ENCODE measurements around the gene PARPBP. TPM values are rescaled to one million over a fixed set of nuclear protein-coding genes. Genes with fewer than 3 reads are reported as not detected.

PARPBP gene
- total RNA-seq, 1 experiment from 2014 or later = 23.5 TPM

- no peaks in the 10 kb centered on the region for H3K79me2 ChIP-seq (ENCODE audit: insufficient read depth, low read length)
- no peak overlapping the region for H3K4me2 ChIP-seq (ENCODE audit: low read length)
- H3K9ac ChIP-seq (ENCODE audit: low read length) = no peak overlapping the region
- DNase-seq (ENCODE audit: low read depth, low spot score) = peak; percentile 35
- H4K20me1 ChIP-seq (ENCODE audit: insufficient read depth) = no peaks in the 10 kb centered on the region
- ChIA-PET CTCF (no interaction called here), RAD21 (ENCODE audit: low non-redundant PET in 1 of 2, low total read pairs in 2 of 2, uncharacterized antibody in 2 of 2, unreplicated experiment in 2 of 2) (no interaction called here), POLR2A (interaction anchor here (1.0 kb wide), 1 partner anchor 11 kb away, joined by 3 read pairs; no protein-coding TSS in a partner anchor)
- H3K4me3 ChIP-seq (replicated peaks in 1 of 2; ENCODE audit: low read depth in 1 of 2, low read length in 2 of 2) = no peak overlapping the region
- H3K36me3 ChIP-seq (ENCODE audit: control insufficient read depth in 1 of 2, insufficient read depth in 2 of 2, low read length in 2 of 2) = no peaks in the 10 kb centered on the region
- no peaks in the 10 kb centered on the region for H3K9me2 ChIP-seq (ENCODE audit: insufficient read depth)
- no peaks in the 10 kb centered on the region for H3K9me3 ChIP-seq (ENCODE audit: control insufficient read depth in 1 of 2, insufficient read depth in 1 of 2, low read depth in 1 of 2, low read length in 2 of 2)
- no peaks in the 10 kb centered on the region for H3K27me3 ChIP-seq (ENCODE audit: insufficient read depth, low read length)
- intact Hi-C loops (cut with micrococcal nuclease) = no loop called here
- peaks cover 2 to 4% of the 10 kb centered on the region in 2 experiments; a peak in 1 of 4 replicates for H3K4me1 ChIP-seq (ENCODE audit: control insufficient read depth in 1 of 2, insufficient read depth in 2 of 2, low read length in 2 of 2)
- BruUV-seq (replicated peaks) = no TSS peak
- no peak overlapping the region for H3K27ac ChIP-seq (ENCODE audit: low read depth, low read length)
- no peak overlapping the region for H2AFZ ChIP-seq (ENCODE audit: low read depth, low read length, poor library complexity, severe bottlenecking)
- ATAC-seq = no peak
- no peak for TF ChIP-seq REST (IDR thresholded peaks at IDR 0.05; ENCODE audit: low read depth)
- no peak for TF ChIP-seq SIN3A (IDR thresholded peaks at IDR 0.05; ENCODE audit: low read depth)
- no peak for TF ChIP-seq ZBTB33 (IDR thresholded peaks at IDR 0.05; ENCODE audit: extremely low read depth, insufficient replicate concordance, low read length)
- TF ChIP-seq CEBPB (IDR thresholded peaks at IDR 0.05; ENCODE audit: low read depth) = 0 out of 2 replicates have a peak, but pooled peaks have one; percentile 41
- TF ChIP-seq YY1 (IDR thresholded peaks at IDR 0.05; ENCODE audit: extremely low read depth, insufficient replicate concordance, low read depth, low read length) = no peak
- no peak for TF ChIP-seq POLR2AphosphoS5 (IDR thresholded peaks at IDR 0.05; ENCODE audit: low read depth, low read length)
- TF ChIP-seq SP1 (IDR thresholded peaks at IDR 0.05; ENCODE audit: low read depth) = peak; percentile 29; the same call in 1 of the 2 replicates
- TF ChIP-seq SRF (IDR thresholded peaks at IDR 0.05; ENCODE audit: low read depth) = no peak
- TF ChIP-seq TCF7L2 (IDR thresholded peaks at IDR 0.05; ENCODE audit: borderline replicate concordance, extremely low read depth, insufficient read depth, insufficient read length) = no peak
- TF ChIP-seq JUND (IDR thresholded peaks at IDR 0.05) = peak; percentile 40
- no peak for TF ChIP-seq EGR1 (IDR thresholded peaks at IDR 0.05; ENCODE audit: low read depth)
- TF ChIP-seq, protein P1, sequence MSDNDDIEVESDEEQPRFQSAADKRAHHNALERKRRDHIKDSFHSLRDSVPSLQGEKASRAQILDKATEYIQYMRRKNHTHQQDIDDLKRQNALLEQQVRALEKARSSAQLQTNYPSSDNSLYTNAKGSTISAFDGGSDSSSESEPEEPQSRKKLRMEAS (IDR thresholded peaks at IDR 0.05) = no peak
- no peak for TF ChIP-seq CTCF (IDR thresholded peaks at IDR 0.05 in 2 of 3, conservative IDR thresholded peaks at IDR 0.05 in 1 of 3; ENCODE audit: borderline replicate concordance in 1 of 3, insufficient read depth in 1 of 3, low read depth in 2 of 3, low read length in 2 of 3)
- TF ChIP-seq RAD21 (IDR thresholded peaks at IDR 0.05; ENCODE audit: low read depth) = no peak
- TF ChIP-seq ELF1 (IDR thresholded peaks at IDR 0.05; ENCODE audit: borderline replicate concordance, low read depth) = no peak
- no peak for TF ChIP-seq EZH2phosphoT487 (IDR thresholded peaks at IDR 0.05; ENCODE audit: borderline replicate concordance)
- TF ChIP-seq POLR2A (IDR thresholded peaks at IDR 0.05; ENCODE audit: borderline replicate concordance, extremely low read depth, insufficient read depth, insufficient read length) = no peak
- TF ChIP-seq FOSL1 (IDR thresholded peaks at IDR 0.05; ENCODE audit: low read depth) = peak; percentile 54
- TF ChIP-seq ATF3 (IDR thresholded peaks at IDR 0.05) = peak; percentile 35; the same call in 1 of the 2 replicates
- no peak for TF ChIP-seq CBX3 (IDR thresholded peaks at IDR 0.05; ENCODE audit: low read depth)
Observed at GRCh38 chr12:102215992-102216691, 96.2 kb downstream of the PARPBP start.

Data from HCT116 (cell line).